Measurements from ENCODE around the gene GSTK1. TPM values are rescaled to one million over a fixed set of nuclear protein-coding genes. Genes with fewer than 3 reads are reported as not detected.
A peak's percentile ranks its signal among the peaks of the same experiment; 100 is the strongest.

GSTK1 gene
- total and polyA plus RNA-seq, 9 of the 15 experiments (the other 6 are each of a cell fraction or from before 2014, with no cell fraction given), result 155 to 441 (median 233) TPM

- TF ChIP-seq MCM5 (IDR thresholded peaks at IDR 0.05; ENCODE audit: low read depth) (no peak), RBM17 (IDR thresholded peaks at IDR 0.05; ENCODE audit: borderline replicate concordance, low read depth, low read length) (no peak), GABPB1 (CRISPR knock-in tag; IDR thresholded peaks at IDR 0.05) (no peak), EHMT2 (IDR thresholded peaks at IDR 0.05) (no peak), BRF2 (IDR thresholded peaks at IDR 0.05; ENCODE audit: borderline replicate concordance, insufficient read depth, insufficient read length) (no peak), CAMTA2 (CRISPR knock-in tag; conservative IDR thresholded peaks at IDR 0.05) (no peak), CHD7 (IDR thresholded peaks at IDR 0.05; ENCODE audit: low read depth, low read length) (no peak), CHD2 (IDR thresholded peaks at IDR 0.05; ENCODE audit: low read depth, low read length) (no peak), NFE2 (IDR thresholded peaks at IDR 0.05; ENCODE audit: low read depth) (0 out of 2 replicates have a peak, but pooled peaks have one; percentile 26), ZNF695 (CRISPR knock-in tag; IDR thresholded peaks at IDR 0.05) (no peak), SREBF2 (CRISPR knock-in tag; IDR thresholded peaks at IDR 0.05) (no peak), ATF1 (CRISPR knock-in tag; IDR thresholded peaks at IDR 0.05) (no peak), ATF1 (tag; IDR thresholded peaks at IDR 0.05) (no peak), C11orf30 (IDR thresholded peaks at IDR 0.05; ENCODE audit: low read depth) (peak; percentile 34; the same call in 1 of the 2 replicates)
Observed at GRCh38 chr7:143257501-143257900, 5.7 kb upstream of the GSTK1 start (continued).

Data from K562 (cell line).